Stimulated activated CD8-positive, alpha-beta memory T cell treated with anti-CD3 and anti-CD28 coated beads, Interleukin-15, amount 100 ng/mL, for 48 hours (primary cell): ENCODE measurements around the gene PAPPA.

Experiments
- DNase-seq, 2 donors: peaks; one replicate each; pipeline ENCODE4 v3.0.0-alpha.2; 2020; ENCODE audit warnings: low read depth in 2 of 2

PAPPA gene

GRCh38 chr9:116276196-116276493 is 122.6 kb downstream of the PAPPA start:
- DNase-seq: no peak

- no peak for DNase-seq
Measured at GRCh38 chr9:116276651-116277121, 123.1 kb downstream of the PAPPA start.

- no peak for DNase-seq
Measured at GRCh38 chr9:116278326-116278725, 124.7 kb downstream of the PAPPA start.

- no peak for DNase-seq
Measured at GRCh38 chr9:116279230-116279629, 125.6 kb downstream of the PAPPA start.

GRCh38 chr9:116280529-116280928 is 126.9 kb downstream of the PAPPA start:
- no peak for DNase-seq

GRCh38 chr9:116282597-116282996 is 129.0 kb downstream of the PAPPA start:
- DNase-seq: no peak

GRCh38 chr9:116284518-116284917 is 130.9 kb downstream of the PAPPA start:
- no peak for DNase-seq

- DNase-seq: no peak
Measured at GRCh38 chr9:116285320-116285719, 131.7 kb downstream of the PAPPA start.

- DNase-seq: no peak
Measured at GRCh38 chr9:116286297-116286696, 132.7 kb downstream of the PAPPA start.

- DNase-seq: no peak
Measured at GRCh38 chr9:116287721-116288120, 134.1 kb downstream of the PAPPA start.

GRCh38 chr9:116288658-116289057 is 135.1 kb downstream of the PAPPA start:
- no peak for DNase-seq

GRCh38 chr9:116297346-116297745 is 143.8 kb downstream of the PAPPA start:
- no peak for DNase-seq

GRCh38 chr9:116298249-116298648 is 144.7 kb downstream of the PAPPA start:
- DNase-seq: no peak

- no peak for DNase-seq
Measured at GRCh38 chr9:116298878-116299391, 145.3 kb downstream of the PAPPA start.

- no peak for DNase-seq
Measured at GRCh38 chr9:116300360-116300870, 146.8 kb downstream of the PAPPA start.

GRCh38 chr9:116303270-116303669 is 149.7 kb downstream of the PAPPA start:
- no peak for DNase-seq

- DNase-seq: no peak
Measured at GRCh38 chr9:116303886-116304538, 150.4 kb downstream of the PAPPA start.

GRCh38 chr9:116304761-116305160 is 151.2 kb downstream of the PAPPA start:
- DNase-seq: no peak

GRCh38 chr9:116308076-116308475 is 154.5 kb downstream of the PAPPA start:
- no peak for DNase-seq

- no peak for DNase-seq
Measured at GRCh38 chr9:116309900-116310611, 156.5 kb downstream of the PAPPA start.

- no peak for DNase-seq
Measured at GRCh38 chr9:116312221-116312620, 158.6 kb downstream of the PAPPA start.

GRCh38 chr9:116313638-116314037 is 160.0 kb downstream of the PAPPA start:
- DNase-seq: no peak

GRCh38 chr9:116316246-116316645 is 162.7 kb downstream of the PAPPA start:
- DNase-seq: no peak
